Inferior parietal cortex (tissue), 1 donor: ENCODE measurements around the gene MAP1LC3B.
A peak's percentile ranks its signal among the peaks of the same experiment; 100 is the strongest.

Source experiments
- DNase-seq: peaks from one replicate; pipeline ENCODE4 v3.0.0-alpha.2; 2016; ENCODE audit errors: extremely low spot score

The MAP1LC3B gene

GRCh38 chr16:87409781-87410180 lies 17.6 kb downstream of the MAP1LC3B start:
- DNase-seq, result no peak

GRCh38 chr16:87410530-87410929 lies 18.4 kb downstream of the MAP1LC3B start:
- no peak for DNase-seq

GRCh38 chr16:87410968-87411367 lies 18.8 kb downstream of the MAP1LC3B start:
- DNase-seq, result no peak

GRCh38 chr16:87411375-87412271 lies 19.5 kb downstream of the MAP1LC3B start:
- no peak for DNase-seq

GRCh38 chr16:87412371-87412995 lies 20.3 kb downstream of the MAP1LC3B start:
- DNase-seq, result no peak

- DNase-seq, result no peak
Observed at GRCh38 chr16:87412996-87413421, 20.9 kb downstream of the MAP1LC3B start.

- no peak for DNase-seq
Observed at GRCh38 chr16:87414251-87414680, 22.1 kb downstream of the MAP1LC3B start.

- no peak for DNase-seq
Observed at GRCh38 chr16:87415441-87415840, 23.3 kb downstream of the MAP1LC3B start.

- DNase-seq, result peak; percentile 51
Observed at GRCh38 chr16:87416826-87417527, 24.8 kb downstream of the MAP1LC3B start.

GRCh38 chr16:87417528-87417910 lies 25.4 kb downstream of the MAP1LC3B start:
- no peak for DNase-seq

GRCh38 chr16:87418216-87418615 lies 26.1 kb downstream of the MAP1LC3B start:
- DNase-seq, result no peak

- DNase-seq, result no peak
Observed at GRCh38 chr16:87418644-87419043, 26.5 kb downstream of the MAP1LC3B start.

GRCh38 chr16:87420026-87421002 lies 28.2 kb downstream of the MAP1LC3B start:
- DNase-seq, result no peak

- no peak for DNase-seq
Observed at GRCh38 chr16:87421003-87421912, 29.1 kb downstream of the MAP1LC3B start.

- no peak for DNase-seq
Observed at GRCh38 chr16:87422106-87422505, 30.0 kb downstream of the MAP1LC3B start.

- no peak for DNase-seq
Observed at GRCh38 chr16:87423429-87423828, 31.3 kb downstream of the MAP1LC3B start.

GRCh38 chr16:87424266-87424665 lies 32.1 kb downstream of the MAP1LC3B start:
- DNase-seq, result no peak

GRCh38 chr16:87425941-87426340 lies 33.8 kb downstream of the MAP1LC3B start:
- DNase-seq, result no peak

GRCh38 chr16:87426423-87427215 lies 34.5 kb downstream of the MAP1LC3B start:
- no peak for DNase-seq
